ENCODE measurements around the gene HORMAD2. TPM values are rescaled to one million over a fixed set of nuclear protein-coding genes. Genes with fewer than 3 reads are reported as not detected.

HORMAD2 gene
- total RNA-seq, 1 donor from 2014 or later: not detected

GRCh38 chr22:30129636-30130035, 49.4 kb downstream of the HORMAD2 start:
- Histone ChIP-seq H3K36me3 (no peaks in the 10 kb centered on the region), H3K27ac (replicated peaks) (no peak overlapping the region), H3K4me1 (no peaks in the 10 kb centered on the region), H3K9me3 (replicated peaks) (no peaks in the 10 kb centered on the region), H3K27me3 (ENCODE audit: low read depth) (peaks cover 46% of the 10 kb centered on the region), H3K4me3 (no peak overlapping the region)
- no peak for TF ChIP-seq CTCF (IDR thresholded peaks at IDR 0.05; ENCODE audit: borderline replicate concordance)
- intact Hi-C loops (cut with micrococcal nuclease): no loop called here
- DNase-seq: no peak

- no peaks in the 10 kb centered on the region for H3K4me1 ChIP-seq
- intact Hi-C loops (cut with micrococcal nuclease): no loop called here
- DNase-seq: no peak
- H3K27me3 ChIP-seq (ENCODE audit: low read depth): peaks cover 22% of the 10 kb centered on the region
- no peak overlapping the region for H3K4me3 ChIP-seq
- no peaks in the 10 kb centered on the region for H3K9me3 ChIP-seq (replicated peaks)
- H3K27ac ChIP-seq (replicated peaks): no peak overlapping the region
- H3K36me3 ChIP-seq: no peaks in the 10 kb centered on the region
- no peak for TF ChIP-seq CTCF (IDR thresholded peaks at IDR 0.05; ENCODE audit: borderline replicate concordance)
These were observed 52.2 kb downstream of the HORMAD2 start for GRCh38 chr22:30132290-30132996.

GRCh38 chr22:30140414-30140813, 60.1 kb downstream of the HORMAD2 start:
- Histone ChIP-seq H3K9me3 (replicated peaks) (peaks cover 19% of the 10 kb centered on the region), H3K4me1 (no peaks in the 10 kb centered on the region), H3K27ac (replicated peaks) (no peak overlapping the region), H3K36me3 (no peaks in the 10 kb centered on the region), H3K4me3 (no peak overlapping the region), H3K27me3 (ENCODE audit: low read depth) (peaks cover 56% of the 10 kb centered on the region)
- no peak for DNase-seq
- TF ChIP-seq CTCF (IDR thresholded peaks at IDR 0.05; ENCODE audit: borderline replicate concordance): no peak
- intact Hi-C loops (cut with micrococcal nuclease): no loop called here

GRCh38 chr22:30143265-30143664, 63.0 kb downstream of the HORMAD2 start:
- H3K4me1 ChIP-seq: no peaks in the 10 kb centered on the region
- TF ChIP-seq CTCF (IDR thresholded peaks at IDR 0.05; ENCODE audit: borderline replicate concordance): no peak
- H3K36me3 ChIP-seq: no peaks in the 10 kb centered on the region
- peaks cover 61% of the 10 kb centered on the region for H3K27me3 ChIP-seq (ENCODE audit: low read depth)
- no peak overlapping the region for H3K4me3 ChIP-seq
- intact Hi-C loops (cut with micrococcal nuclease): no loop called here
- no peak for DNase-seq
- no peak overlapping the region for H3K27ac ChIP-seq (replicated peaks)
- peaks cover 19% of the 10 kb centered on the region for H3K9me3 ChIP-seq (replicated peaks)

- Histone ChIP-seq H3K27me3 (ENCODE audit: low read depth) (peaks cover 63% of the 10 kb centered on the region), H3K9me3 (replicated peaks) (peaks cover 28% of the 10 kb centered on the region), H3K36me3 (no peaks in the 10 kb centered on the region), H3K4me3 (no peak overlapping the region), H3K4me1 (no peaks in the 10 kb centered on the region), H3K27ac (replicated peaks) (no peak overlapping the region)
- DNase-seq: no peak
- TF ChIP-seq CTCF (IDR thresholded peaks at IDR 0.05; ENCODE audit: borderline replicate concordance): no peak
- intact Hi-C loops (cut with micrococcal nuclease): no loop called here
These were observed 64.1 kb downstream of the HORMAD2 start for GRCh38 chr22:30144391-30144790.

Measured in left ventricle myocardium inferior (tissue), 1 donor.